HG02571 (cell line): Measurements from ENCODE around the gene LDLRAD3.

ENCODE experiments used
- ATAC-seq: cut with Tn5 transposase; IDR thresholded peaks from one replicate; pipeline ENCODE4 v1.9.1; 2021; ENCODE audit warnings: mild to moderate bottlenecking, moderate library complexity; ENCODE audit not compliant: unreplicated experiment

LDLRAD3 gene

DNA sequence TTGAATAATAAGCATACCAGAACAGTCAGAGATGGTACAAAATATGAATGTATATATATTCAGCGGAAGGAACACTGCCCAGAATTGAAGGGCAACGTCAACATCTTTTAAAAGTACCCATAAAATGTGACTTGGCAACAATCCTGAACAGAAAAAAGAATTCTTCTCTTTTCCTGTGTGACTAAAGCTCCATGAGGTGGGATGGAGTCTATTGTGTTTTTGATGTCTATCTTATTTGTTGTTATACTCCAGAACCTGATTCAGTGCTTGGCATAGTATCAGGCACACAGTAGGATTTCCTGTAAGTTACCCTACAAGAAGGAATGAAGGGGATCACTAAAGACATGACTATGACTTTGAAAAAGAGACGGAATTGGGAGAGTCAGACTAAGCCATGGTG is 10.3 kb downstream of the LDLRAD3 start:
- ATAC-seq = no peak

DNA sequence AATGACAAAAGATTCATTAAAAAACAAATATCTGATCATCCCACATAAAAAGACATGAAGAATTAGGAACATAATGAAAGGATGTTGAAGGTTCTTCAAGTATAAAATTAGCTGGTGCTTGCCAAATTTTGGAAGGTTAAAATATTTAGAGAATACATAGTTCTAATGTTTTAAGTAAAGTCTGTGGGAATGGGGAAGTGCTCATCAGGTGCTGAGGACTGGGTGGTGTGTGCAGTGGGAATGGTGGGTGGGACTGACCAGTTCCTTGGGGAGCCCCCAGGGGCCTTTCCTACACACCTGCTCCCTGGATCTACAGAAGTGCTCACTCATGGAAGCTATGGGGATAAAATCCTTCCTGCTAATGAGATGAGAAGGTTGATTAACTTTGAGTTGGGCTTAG is 11.8 kb downstream of the LDLRAD3 start:
- no peak for ATAC-seq

DNA sequence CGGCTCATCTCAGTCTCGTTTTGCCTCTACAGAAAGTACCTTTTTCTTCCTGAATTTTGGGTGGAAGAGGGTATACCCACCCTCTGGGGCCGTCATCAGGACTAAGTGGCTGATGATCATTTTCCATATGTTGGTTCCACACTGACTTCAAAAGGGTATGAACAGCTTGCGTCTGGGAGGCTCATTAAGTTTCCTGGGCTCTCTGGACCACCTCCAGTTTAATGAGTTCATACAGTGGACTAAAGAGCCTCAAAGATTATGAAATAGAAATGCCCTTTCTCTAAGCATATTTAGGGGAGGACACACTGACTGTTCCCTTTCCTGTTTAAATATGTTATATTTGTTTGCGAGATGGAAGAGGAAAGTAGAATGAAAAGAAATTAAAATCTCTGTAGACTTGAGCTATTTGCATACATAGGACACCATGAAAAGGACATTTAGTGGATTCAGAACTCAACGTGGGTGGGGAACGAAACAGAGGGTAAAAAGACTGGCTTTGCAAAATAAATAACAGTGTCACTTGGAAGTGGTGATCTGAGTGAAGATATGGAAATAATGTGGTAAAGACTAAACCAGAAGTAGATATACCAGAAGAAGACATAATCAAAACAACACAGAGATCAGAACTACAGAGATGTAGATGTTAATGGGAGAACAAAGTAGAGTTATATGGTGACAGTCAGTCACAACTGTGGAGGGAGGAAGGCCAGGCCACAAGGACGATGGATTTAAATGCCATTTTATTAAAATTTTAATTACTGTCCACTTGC is 18.7 kb downstream of the LDLRAD3 start:
- no peak for ATAC-seq

DNA sequence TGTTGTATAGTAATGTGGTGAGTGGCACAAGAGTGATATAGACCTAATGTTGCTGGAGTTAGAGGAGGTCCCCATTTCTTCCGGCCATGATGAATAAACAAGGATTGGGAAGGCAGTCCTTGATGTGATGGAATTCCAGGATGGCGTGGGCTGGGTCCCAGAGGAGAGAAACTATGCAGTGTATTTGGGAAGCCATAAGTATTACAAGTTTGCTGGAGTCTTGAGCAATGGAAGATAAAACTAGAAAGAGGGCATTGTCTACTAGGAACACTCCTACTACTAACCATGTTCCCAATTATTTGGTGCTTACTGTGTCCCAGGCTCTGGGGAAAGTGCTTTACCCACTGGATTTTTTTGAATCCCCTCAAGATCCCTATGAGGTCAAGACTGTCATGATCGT is 20.0 kb downstream of the LDLRAD3 start:
- ATAC-seq = no peak

DNA sequence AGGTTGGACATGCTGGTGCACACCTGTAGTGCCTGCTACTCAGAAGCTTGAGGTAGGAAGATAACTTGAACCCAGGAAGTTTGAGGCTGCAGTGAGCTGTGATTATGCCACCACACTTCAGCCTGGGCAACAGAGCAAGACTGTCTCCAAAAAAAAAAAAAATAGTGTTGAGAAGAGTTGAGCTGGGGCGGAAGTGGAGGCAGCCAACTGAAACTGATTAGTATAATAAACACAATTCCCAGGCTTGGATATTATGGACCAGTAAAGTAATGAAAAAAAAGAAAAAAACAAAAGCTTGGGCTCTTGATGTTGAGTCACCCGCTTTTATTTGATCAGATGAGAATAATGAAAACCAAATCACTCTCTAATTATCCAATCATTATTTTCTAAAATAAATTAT is 21.0 kb downstream of the LDLRAD3 start:
- ATAC-seq = no peak

DNA sequence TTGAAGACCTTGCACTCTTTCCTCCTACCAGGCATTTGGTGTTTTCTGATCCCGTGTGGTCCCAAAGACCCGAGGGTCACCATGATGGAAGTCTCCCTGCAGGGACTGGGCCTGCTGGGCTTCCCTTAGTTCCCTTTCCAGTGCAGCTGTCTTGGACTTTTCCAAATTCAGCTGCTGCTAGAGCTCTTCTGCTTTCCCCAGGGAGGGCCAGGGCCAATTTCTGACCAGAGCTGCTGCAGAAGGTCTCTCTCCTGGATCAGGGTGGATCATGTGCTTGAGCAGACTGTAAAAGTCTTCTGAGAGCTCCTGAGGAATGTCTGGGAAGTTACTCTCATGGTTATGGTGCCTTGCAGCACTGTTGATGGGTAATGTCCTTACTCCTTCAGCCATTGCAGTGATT is 23.2 kb downstream of the LDLRAD3 start:
- no peak for ATAC-seq

DNA sequence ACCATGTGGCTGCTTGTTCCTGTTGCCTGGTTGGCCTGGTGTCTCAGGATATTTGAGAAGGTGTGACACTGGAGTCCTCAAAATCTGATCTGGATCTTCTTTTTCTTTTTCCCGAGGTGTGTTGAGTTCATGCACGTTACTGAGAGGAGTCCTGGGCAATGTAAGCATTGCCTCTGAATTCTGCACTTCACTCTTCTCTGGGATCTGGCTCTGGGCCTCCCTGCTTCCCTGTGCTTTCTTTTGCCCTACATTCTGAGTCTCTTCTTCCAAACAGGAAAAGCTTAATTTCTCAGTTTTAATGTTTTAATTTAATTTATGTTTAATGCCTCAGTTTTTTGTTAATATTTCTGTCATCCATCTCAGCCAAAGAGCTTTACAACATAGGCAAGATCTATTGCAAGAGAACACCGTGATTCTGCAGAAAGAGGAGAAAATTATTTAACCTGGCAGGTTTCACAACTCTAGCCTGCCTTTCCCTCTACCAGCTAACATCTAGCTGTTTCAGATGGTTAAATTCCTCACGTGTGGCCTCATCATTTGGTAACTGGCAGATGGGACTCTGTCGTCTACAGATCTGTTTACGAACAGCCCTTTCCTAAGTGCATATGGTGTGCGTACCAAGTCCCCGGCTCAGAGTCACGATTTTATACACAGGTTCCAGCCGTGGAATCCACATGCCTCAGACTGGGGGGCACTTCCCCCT is 24.7 kb downstream of the LDLRAD3 start:
- ATAC-seq = no peak

DNA sequence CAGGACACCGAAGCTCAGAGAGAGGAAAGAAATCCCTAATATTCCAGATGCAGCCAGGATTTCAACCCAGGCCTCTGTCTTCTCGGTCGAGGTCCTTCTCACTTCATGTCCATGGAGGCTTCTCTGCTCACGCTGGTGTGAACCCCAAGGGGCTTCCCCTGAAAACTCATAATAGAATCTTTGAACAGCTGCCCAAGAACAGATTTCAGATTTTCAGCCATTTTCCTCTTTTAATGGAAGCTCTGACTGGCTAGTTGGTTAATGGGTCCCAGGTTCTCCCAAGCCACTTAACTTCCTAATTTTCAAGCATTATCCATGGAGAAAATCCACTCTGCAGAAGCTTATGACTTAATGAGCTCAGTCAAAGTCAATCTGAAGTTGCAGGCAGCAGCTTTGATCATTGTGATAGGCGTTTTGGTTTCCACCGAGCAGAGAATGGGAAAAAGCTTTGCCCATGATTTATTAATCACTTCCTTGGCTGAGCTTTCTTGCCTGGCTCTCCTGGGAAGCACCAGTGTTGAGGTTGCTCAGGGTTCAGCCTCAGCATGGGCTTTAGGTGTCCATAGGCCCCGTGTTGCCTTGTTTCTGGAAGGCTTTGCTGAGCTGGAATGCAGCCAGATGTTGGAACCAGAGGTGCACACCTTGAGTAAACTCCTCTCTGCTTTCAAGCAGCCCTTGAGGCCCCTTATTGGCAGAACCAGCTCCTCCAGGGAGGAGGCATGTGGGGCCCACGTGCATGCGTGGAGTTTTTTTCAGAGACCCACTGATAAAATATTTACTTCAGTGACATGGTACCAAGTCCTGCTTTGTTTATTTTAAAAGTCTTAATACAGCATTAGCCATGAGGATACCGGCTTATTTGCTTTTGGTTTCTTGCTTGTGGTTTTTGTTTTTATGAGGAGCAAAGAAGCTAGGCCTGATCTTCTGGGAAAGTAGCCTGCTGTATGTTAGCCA is 25.5 kb downstream of the LDLRAD3 start:
- ATAC-seq = no peak

DNA sequence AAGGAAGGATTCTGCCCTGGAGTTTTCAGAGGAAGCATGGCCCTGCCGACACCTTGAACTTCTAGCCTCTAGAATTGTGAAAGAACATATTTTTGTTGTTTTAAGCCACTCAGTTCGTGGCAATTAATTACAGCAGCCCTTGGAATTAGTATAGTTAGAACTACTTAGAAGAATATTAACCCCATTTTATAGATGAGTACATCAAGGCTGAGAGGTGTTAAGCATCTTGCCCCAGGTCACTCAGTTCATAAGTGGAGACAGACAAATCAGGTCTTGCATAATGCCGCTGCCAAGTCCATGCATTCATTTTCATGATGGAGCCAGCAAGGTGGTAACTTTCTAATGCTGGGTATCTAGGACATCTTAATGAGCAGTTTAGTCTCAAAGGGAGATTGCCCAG is 26.6 kb downstream of the LDLRAD3 start:
- ATAC-seq = no peak

DNA sequence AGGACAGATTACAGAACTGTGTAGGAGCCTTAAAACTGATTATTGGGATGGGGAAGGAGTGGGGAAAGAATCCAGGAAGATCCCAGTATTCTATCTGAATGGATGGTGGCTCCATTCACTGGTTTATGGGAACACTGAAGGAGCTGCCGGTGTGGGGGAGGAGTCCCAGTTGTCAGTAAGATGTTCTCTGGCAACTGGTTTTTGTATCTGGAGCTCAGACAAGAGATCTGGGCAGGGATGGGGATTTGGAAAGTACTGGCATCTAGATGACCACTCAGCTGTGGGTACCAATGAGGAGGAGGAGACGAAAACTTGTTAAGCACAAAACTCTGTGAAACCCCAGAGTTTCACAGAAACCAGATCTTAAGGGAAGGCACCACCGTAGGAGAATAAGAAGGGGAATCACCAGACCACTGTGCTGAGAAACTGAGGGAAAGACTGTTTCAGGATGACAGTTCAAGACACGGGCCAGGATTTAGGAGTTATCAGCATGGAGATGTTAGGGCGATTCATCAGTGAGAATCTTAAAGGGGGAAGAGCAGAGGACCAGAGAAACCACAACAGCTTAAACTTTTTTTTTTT is 28.1 kb downstream of the LDLRAD3 start:
- ATAC-seq = no peak

DNA sequence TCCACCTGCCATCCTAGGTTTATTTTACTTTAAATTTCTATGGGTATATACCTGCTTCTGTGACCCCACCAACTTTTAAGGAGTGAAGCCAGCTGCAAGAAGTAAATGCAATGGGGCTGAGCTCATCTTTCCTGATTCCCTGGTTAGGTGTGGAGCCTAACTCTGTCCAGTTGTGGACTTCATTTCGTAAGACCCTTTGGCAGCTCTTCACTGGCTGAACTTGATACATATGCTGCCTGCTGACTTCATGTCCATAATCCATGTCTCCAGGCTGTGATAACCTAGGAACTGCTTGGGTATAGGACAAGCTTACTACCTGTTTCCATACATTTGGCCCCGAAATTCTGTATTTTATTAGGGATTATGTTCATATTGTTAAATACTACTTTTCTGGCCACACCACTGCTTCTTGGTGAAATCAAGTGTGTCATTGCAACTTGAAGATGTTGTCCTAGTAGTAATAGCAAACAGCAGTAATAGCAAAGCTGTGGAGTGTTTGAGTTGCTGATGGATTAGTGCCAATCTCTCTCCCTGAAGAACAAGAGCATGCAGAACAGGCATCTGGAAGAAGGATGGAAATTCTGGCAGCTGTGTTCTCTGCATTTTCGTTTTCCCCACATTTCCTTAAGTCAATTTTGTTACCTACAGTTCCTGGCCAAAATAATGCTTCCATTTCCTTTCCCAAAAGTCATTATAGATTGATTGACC is 31.2 kb downstream of the LDLRAD3 start:
- no peak for ATAC-seq

DNA sequence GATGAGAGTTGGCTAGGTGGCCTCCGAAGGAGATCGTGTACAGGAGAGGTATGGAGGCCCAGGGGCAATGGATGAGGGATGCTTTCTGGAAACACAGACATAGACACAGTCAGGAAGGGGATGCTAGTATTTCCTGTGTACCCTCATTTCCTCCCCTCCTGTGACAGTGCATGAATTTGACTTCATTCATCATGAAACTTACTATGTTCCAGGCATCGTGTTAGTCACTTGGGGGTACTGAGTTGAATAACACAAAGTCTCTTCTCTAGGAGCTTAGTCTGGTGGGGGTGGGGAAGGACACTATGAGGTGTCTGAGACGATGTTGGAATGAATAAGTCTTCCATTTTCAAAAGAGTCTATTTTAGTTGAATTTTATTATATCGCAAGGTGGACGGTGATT is 32.6 kb downstream of the LDLRAD3 start:
- ATAC-seq = no peak

DNA sequence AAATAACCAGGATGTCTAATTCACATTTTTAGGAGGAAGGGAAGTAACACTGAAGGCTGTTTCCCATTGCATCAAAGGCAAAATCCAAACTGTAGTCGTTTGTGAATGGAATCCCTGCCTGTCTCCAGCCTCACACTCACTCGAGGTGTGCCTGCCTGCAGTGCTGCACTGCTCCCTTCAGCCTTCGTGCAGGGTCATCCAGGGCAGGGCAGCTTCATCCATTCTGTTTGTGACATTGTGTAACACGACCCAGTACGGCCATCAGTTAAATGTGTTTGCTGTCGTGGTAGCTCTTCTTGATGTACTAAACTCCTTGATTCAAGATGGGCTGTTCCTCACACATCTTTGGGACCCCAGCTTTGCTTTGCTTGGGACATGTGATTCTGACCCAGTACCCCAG is 34.3 kb downstream of the LDLRAD3 start:
- ATAC-seq = no peak

DNA sequence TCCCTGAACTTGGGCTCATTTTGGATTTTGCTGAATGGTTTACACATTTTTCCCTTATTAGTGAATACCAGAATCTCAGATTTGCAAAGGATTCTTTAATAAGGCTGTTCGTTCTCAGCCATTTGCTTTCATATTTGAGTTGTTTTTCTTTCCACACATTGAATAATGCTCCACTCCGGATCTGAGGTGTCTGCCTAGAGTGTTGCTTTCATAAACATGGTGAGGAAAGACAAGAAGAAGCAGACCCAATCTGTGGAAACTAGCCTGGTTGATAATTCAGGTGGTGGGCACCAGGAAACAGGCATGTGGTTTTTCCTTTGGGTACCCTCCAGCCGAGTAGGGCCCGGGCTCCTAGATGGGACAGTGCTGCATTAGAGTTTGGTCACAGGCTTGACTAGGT is 35.0 kb downstream of the LDLRAD3 start:
- ATAC-seq = no peak

DNA sequence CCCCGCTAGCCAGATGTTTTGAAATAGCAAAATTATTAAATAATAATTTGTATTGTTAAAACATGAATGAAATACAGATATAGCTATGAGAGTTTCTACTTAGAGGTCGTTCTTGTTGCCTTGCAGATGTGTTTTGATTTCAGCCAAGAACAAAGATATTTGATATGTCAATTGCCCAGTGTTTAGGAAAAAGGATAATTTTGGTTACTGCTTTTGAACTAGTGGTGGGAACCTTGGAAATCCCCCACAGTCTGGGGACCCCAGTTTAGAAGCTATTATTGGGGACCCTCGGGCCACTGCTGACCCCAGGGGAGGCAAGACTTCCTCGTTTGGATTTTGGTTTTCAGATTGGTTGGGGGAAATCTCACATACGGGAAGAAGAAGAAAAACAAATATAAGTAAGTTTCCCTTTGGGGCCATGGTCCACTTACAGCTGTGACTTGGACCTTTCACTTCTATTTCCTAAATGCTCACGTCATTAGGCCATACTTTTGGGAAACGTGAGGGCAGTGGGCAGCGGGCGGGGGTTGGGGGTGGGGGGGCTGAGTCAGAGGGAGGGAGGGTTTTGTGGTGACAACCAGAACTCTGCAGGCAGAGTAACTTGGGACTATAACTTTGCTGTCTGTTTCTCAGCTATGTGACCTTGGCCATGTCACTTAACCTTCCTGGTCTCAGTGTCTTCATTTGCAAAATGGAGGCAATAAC is 37.0 kb downstream of the LDLRAD3 start:
- ATAC-seq = no peak

DNA sequence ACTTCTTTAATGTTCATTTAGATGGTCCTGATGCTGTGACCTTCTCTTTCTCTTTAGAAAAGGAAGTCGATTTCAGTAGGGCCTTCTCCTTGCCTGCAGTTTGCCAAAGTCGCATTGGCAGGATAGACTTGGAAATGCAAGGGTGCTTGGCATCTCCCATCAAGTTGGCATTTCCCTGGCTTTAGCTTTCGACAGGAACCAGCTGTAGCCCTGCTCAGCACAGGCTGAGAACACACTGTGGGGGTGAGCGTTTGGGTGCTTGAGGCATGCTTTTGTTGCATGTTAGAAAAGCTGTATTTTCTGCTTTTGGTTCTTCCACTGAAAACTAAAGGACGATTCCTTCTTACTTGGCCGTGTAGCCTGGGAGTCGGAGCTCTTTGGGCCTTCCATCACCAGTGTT is 37.7 kb downstream of the LDLRAD3 start:
- no peak for ATAC-seq

DNA sequence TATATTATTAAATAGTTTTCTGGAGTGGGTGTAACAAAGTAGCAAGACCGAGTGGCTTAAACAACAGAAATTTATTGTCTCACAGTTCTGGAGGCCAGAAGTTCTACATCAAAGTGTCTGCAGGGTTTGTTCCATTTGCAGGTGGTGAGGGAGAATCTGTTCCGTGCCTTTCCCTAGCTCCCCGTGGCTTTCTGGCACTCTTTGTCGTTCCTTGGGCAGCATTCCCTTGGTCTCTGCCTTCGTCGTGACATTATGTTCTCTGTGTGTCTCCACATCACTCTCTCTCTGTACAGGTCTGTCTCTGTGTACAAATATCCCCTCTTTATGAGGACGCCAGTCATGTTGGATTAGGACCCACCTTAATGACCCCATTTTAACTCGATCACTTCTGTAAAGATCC is 38.2 kb downstream of the LDLRAD3 start:
- no peak for ATAC-seq

DNA sequence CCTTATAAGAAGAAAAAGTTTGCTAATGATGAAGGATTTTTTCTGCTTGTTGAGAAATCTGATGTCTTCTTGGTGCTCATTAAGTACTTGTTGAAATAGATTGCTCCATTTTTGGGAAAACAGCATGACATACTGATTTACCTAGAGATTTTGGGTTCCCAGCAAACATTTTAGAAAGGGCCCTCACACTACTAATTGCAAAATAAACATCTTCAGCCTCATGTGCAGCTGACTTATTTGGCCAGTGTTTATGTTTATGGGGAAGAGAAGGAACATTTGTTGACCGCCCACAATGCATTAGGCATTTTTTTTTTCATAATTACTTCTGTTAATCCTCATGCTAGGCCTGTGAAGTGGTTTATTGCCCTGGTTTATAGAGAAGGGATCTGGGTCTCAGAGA is 40.1 kb downstream of the LDLRAD3 start:
- no peak for ATAC-seq

DNA sequence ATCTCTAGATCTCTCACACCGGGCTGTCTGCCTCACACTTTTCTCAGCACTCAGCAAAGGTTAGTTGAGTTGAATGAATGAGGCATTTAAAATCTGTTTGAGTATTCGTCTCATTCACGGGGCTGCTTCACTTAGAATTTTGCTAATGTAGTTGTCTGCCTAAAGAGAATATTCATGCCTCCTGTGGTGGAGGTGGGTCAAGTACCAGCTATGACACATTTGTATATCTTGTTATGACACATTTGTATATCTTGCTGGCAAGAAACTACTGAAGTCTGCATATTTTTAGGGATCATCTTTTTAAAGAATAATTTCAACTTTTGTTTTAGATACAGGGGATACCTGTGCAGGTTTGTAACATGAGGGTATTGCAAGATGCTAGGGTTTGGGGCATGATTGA is 43.1 kb downstream of the LDLRAD3 start:
- ATAC-seq = no peak

DNA sequence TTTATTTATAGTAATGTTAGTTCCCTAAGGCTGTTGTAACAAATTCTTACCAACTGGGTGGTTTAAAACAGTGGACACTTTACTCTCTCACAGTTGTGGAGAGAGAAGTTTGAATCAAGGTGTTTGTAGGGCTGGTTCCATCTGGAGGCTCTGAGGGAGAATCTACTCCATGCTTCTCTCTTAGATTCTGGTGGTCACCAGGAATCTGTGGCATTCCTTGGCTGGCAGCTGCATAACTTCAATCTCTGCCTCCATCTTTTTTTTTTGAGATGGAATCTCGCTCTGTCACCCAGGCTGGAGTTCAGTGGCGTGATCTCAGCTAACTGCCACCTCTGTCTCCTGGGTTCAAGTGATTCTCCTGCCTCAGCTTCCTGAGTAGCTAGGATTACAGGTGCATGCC is 46.3 kb downstream of the LDLRAD3 start:
- no peak for ATAC-seq
